Fibroblast of the conjunctiva (primary cell): Measurements from ENCODE around the gene AFAP1.

Experiments used
- DNase-seq: peaks from one replicate; pipeline ENCODE4 v3.0.0-alpha.2; 2010; ENCODE audit warnings: low read depth

The AFAP1 gene

DNA sequence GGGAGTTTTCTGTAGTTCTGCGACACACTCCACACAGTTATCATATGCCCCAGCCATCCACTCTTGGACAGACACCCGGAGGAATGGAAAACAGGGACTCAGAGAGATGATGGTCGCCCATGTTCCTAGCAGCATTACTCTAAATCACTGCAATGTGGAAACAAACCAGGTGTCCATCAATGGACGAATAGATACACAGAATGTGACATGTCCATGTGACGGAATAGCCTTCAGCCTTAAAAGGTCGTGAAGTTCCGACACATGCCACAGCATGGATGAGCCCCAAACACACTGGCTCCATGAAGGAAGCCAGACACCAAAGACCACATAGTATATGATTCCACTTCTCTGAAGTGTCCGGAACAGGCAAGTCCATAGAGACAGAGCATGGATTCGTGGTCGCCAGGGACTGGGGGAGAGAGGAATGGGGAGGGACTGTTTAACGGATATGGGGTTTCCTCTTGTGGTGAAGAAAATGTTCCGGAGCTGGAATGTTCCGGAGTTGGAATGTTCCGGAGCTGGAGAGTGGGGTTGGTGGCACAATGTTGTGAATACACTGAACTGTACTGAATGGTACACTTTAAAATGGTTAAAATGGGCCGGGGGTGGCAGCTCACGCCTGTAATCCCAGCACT is 28.7 kb upstream of the AFAP1 start:
- DNase-seq, result no peak

DNA sequence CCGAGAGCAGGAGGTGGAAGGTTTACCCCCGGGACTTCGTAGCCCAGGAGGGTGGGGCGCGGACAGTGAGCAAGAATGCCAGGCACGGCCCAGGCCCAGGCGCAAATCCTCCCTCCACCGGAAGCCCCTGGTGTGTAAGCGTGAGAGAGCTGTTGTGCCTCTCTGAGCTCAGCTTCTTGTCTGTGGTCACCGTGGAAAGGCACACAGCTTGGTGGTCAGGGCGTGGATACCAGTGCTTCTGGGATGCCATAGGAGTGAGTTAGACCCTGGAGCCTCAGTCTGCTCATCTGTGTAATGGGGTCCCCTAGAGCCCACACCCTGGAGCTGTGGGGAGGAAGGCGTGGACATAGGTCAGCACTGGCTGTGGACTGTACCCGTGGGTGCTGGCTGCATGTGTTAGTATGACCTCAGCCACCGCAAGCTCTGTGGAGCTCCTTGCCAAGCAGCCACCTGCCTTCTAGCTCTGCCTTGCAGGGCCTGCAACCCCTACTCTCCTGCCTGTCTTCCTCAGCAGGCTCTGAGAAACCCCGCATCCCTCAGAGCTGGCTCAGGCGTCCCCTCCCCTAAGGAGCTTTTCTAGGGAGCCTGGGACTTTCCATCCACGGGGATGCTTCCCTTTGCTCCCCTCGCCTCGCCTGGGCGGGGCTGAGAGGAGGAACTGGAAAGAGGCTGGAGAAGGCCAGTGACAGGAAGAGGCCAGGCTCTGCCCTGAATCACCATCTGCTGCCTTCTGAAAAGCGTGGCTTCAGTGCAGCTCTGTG is 28.0 kb upstream of the AFAP1 start:
- DNase-seq, result no peak

DNA sequence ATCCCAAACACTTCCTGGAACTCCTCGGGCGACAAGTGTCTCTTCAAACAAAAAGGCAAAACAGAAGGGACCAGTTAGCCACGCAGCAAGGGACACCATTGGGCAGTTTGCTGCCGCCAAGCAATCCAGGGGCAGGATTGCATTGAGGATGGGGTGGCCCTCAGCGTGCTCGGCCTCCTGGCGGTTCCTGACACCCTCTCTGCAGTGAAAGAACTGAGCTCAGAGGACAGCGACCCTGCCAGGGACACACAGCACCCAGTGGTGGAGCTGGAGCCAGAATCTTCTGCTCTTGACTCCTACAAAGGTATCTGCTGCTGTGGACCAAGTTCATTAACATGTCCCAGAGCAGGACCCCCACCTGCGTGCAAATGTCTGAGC is 27.4 kb upstream of the AFAP1 start:
- DNase-seq, result no peak

DNA sequence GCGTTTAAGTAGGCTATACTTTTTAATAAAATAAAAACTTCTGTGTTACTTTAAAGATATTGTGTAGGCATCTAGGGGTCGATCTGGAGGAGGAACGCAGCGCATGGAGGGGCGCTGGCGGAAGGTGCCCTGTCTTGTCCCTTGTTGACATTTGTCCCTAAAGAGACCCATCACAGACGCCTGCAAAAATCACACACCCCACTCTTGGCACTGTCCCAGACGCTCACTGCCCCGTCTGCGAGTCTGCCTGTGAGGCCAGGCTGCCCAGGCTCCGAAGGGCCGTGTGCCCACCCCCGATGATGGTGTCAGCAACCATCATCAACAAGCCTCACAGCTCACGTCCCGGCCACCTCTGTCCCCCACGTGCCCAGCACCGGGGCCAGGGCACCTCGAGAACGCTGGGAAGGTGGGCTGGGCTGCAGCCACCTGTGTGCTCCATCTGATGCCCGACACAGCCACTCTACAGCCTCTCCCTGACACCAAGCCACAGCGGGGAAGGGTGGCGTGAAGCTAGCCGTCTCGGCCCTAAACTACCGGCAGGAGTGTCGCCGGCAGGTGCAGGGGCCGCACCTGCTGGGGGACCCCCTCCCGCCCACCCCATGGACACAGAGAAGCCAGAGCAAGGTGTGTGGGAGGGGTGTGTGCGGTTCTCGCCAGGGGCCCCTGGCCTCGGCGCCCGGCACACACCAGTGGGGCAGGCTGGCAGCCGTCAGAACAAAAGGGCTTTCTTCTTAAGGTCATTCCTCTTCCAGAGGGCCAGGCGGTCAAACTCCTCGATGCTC is 26.8 kb upstream of the AFAP1 start:
- no peak for DNase-seq

DNA sequence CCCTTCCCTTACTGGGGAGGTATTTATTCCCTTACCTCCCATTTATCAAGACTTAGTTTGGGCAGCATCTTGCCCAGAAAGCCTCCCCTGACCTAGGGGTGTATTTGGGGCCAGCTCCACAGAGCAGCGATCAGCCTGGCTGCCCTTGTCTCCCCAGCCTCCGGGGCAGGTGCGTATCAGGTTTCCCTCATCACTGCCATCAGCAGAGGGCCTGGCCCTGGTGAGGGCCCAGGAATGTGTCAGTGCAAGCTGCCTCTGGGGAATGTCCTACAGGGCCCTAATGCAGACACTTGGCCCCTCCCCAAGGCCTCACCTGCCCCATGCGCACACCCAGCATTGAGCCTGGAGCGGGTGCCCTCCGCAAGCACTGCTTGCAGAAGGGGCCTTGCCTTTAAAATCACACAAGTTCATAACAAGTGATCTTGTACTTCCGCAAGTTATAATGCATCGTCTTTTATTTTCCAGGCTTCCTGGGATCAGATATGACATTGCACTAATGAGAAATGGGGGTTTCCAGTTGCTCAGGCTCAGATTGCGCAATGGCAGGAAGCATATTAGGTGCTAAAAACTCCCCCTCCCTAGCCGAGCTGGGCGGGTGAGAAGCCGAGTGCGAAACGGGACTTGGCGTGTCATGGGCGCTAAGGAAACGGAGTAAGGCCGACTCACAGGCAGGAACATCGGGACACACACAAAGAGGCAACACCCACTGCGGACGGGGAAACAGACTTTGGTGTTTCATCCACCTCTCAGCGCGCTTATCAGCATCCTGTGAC is 25.4 kb upstream of the AFAP1 start:
- no peak for DNase-seq

DNA sequence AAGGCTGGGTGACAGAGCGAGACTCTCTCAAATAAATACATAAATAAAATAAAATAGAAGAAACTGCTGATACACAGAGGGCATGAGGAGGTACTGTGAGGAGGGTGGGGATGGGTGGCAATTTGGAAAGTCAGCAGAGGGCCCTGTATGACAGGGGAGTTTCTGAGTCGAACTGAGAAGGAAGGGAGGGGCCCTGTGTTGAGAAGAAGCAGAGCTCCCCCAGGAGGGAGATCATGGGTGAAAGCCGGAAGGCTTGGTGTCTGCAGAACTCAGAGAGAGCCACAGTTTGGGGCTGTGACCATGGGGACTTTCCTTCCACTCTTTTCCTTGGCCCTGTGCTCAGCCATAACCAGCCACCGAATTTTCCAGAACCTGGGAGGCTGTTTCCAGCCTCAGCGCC is 24.8 kb upstream of the AFAP1 start:
- no peak for DNase-seq

DNA sequence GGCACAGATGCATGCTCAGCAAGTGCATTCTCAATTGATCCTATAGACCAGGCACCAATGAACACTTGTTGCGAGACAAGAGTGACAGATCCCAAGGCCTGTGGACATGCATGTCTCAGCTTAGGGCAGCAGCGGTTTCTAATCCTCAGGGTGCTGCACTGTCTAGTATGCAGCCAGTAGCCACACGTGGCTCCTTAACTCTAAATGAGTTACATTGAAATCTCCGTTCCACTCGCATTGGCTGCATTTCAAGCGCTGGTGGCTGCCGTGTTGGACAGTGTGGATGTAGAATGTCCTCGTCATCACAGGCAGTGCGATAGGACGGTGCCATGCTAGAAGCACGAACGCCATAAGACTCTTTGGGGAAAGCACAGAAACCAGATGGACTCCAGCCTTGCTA is 24.0 kb upstream of the AFAP1 start:
- no peak for DNase-seq

DNA sequence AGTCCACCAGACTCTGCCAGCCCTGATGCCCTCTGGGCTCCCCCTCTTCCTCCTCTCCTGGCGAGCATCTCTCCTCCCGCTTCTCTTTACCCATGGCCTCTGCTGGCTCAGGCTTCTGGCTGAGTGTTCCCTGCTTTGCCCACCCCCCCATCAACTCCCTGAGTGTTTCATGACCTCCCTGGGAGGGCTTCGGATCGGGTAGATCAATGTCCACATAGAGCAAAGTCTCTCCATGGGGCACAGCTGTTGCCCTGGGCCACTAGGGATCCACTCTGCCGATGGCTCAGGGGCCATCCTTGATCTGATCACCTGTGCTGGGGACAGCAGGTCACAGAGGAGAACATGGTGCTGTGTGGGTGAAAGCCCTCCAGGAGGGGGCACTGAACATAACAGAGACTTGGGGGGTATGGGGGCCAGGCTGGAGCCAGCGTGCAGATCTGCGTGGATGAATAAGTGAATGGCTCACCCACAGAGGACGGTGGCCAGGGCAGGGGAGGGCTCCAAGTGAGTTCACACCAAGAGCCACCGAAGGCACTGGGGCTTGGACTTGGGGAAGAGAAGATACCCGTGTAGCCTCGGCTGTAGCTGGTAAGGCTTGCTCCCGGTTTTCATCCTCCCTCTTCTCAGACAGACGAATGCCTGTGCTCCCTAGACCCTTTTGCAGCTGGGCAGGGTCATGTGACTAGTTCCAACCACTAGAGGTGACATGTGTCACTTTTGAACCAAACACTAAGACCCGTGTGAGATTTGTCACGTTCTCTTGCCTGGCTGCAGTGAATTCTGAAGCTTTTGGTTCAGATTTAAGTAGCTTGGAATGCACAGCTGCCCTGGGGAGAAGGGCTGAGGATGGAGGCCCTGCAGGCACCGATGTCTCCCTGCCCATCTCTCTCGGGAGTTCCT is 23.2 kb upstream of the AFAP1 start:
- no peak for DNase-seq

DNA sequence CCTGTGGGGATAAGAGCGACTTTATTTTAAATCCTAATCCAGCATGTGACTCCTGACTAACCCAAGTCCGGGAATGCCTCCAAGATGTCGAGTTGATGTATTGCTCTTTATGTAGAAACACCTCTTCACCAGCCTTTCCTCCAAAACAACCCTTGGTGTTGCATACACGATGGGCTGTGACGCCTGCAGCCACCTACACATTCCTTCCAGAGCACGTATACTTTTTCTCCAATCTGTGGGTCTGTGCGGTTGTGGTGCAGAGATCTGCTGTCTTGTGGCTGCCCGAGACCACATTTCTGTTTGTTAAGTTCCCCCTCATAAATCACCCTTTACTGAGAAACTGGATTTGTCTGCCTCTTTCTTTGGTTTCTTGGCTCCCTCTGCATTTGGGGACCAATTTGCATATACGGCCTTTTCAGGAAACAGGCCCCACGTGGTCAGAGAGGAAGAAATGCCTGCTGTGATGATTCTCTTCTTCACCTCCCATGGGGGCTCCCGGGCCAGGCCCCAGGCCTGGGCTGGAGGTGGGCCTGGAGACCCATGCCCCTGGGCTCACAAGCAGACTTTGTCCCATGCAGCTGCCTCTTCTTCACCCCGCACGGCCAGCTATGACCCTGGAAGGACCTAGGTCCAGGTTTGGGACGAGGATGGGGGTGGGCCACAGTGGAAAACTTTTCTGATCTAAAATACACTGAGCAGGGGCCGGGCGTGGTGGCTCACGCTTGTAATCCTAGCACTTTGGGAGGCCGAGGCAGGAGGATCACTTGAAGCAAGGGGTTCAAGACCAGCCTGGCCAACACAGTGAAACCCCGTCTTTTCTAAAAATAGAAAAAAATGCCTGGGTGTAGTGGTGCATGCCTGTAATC is 21.4 kb upstream of the AFAP1 start:
- DNase-seq, result peak; percentile 40

DNA sequence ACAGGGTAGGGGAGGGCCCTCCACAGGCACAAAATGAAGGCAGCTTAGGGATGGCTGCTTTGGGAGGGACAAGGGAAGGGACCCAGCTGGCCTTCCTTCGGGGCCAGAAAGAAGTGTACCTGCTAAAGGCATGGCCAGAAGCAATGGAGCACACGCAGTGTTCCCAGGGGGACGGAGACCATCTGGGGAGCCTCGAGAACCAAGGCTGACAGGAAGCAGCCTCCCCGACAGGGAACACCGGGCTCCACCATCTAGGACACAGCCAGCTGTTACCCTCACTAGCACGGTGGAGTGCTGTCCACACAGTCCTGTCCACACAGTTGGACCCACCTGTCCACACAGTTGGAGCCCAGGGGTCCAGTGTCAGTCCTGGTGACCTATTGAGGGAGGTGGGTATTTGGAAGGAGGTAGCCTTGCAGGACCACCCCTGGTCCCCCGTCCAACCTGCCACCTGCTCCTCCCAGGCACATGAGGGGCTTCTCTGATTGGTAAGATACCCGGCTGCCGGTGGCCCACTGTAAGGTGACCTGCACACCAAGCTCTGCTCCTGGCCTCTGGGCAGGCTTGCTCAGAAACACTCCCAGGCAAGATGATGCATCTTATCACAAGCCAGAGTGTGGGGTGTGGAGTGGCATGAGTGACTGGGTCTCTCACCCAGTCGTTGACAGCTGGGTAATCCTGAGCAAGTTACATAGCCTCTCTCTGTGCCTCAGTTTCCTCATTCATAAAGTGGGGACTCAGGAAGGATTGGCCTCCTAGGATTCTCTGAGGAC is 20.5 kb upstream of the AFAP1 start:
- DNase-seq, result no peak

DNA sequence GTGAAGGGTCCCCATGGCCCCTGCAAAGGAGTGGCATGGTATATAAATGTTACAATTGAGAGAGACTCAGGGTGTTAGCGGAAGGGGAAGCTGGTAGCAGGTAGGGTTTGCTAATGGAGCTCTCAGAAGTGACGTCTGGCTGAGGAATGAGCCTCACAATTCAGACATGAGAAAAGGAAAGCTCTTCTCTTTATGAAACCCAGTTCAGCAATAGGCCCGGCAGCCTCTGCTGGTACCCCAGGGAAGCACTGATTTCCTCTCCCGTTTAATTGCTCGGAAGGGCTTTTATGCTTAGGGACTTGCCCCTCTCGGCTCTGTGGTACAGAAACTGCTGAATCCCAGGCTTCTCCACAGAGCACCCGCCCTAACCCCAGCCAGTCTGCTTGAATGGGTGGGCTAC is 19.4 kb upstream of the AFAP1 start:
- no peak for DNase-seq

DNA sequence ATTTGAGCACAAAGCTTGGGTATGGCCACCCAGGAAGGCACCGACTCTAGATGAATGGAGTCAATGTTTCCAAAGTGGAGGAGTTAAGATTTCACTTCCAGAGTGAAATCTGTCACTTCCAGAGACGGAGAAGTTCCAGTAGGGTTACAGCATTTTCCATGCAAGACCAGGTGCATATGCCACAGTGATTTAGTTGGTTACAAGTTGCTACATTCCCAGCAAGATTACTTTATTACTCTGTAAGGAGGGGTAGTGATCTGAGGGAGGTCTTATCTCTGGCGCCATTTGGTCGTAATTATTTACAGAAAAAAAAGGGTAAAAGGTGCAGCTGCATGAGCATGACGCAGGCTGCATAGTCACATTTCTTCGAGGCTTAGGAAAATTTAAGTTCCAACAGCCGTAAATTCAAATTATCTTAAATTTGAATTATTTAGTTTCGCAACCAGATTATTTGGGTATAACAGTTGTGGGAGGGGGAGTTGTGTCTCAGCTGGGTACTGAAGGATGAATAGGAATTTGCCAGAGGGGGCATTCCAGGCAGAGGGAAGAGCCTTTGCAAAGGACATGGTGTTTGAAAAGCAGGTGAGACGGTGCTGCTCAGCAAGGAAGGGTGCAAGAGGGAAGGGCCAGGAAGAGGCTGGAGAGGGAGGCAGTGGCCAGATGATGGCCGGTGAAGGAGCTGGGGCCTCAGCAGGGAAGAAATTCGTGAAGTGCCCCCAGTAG is 17.4 kb upstream of the AFAP1 start:
- no peak for DNase-seq

DNA sequence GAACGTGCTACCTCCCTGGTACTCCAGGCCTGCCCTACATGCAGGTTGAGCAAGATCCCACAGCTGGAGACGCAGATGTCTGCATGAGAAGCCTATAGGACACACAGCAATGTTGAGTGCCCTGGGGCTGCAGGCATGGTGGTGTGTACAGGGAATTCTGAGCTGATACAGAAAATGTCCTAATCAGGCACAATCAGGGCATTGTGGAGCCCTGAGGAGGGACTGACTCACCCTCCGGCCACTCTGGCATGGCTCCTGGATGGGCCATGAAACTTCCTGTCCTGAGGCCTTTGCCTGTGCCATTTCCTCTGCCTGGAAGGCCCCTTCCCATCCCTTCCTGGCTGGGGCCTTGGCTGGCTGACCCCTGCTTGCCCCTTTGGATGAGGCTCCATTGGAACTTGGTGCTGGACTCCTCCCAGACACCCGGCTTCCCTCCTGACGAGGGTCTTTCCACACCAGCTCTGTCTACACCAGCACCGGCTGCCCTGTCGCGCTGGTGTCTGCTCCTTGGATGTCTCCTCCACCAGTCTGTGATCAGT is 16.7 kb upstream of the AFAP1 start:
- DNase-seq, result no peak

DNA sequence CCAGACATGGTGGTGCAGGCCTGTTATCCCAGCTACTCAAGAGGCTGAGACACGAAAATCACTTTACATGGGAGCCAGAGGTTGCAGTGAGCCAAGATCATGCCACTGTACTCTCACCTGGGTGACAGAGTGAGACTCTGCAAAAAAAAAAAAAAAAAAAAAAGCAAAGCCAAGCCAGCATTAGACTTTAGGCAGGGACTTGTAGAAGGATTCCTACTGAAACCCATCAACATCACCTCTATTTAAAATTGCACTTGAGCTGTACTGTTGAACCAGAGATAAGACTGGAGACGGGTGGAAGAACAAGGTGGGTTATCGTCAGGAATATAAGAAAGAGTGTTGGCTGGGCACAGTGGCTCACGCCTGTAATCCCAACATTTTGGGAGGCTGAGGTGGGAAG is 15.7 kb upstream of the AFAP1 start:
- no peak for DNase-seq

DNA sequence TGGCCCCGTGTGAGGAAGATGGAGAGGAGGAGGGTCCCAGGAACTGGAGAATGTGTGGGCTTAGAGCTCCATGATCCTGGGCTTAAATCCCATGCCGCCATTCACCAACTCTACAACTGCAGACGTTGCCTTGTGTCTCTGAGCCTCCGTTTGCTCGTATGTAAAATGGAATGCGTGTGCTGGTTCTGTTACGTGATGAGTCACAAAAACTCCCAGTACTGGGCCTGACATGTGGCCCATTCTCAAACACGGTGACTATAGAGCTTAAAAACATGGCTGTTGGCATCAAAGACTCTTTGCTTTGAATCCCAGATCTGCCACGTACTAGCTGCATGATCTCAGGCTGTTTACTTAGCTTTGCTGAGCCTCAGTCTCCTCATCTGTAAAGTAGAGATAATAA is 13.0 kb upstream of the AFAP1 start:
- DNase-seq, result no peak

DNA sequence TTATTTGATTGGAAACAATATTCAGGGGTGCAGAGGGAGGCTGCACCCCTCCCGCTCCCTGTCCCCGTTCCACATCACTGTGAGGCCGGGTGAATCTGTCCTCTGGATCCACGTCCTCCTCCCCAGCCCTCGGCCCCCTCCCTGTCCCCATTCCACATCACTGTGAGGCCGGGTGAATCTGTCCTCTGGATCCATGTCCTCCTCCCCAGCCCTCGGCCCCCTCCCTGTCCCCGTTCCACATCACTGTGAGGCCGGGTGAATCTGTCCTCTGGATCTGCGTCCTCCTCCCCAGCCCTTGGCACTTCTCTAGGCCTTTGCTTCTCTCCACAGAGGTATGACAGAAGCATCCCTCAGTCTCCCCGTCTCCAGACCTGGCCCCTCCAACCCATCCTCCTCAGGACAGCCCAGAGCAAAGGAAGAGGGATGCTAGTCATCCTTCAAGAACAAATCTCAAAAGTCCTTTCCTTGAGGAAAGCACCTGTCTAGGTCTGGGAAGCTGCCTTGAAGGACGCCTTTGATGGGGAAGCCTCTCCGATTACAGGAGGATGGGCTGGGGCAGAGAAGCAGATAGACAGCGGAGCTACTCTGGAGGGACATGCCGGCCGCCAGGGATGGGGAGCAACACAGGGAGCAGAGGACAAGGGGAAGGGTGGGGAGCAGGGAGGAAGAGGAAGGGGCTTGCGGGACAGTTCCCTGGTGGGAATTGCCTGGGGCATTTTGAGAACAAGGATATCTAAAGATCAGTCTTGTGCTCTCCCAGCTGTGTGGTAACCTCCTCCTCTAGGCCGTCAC is 10.8 kb upstream of the AFAP1 start:
- no peak for DNase-seq

DNA sequence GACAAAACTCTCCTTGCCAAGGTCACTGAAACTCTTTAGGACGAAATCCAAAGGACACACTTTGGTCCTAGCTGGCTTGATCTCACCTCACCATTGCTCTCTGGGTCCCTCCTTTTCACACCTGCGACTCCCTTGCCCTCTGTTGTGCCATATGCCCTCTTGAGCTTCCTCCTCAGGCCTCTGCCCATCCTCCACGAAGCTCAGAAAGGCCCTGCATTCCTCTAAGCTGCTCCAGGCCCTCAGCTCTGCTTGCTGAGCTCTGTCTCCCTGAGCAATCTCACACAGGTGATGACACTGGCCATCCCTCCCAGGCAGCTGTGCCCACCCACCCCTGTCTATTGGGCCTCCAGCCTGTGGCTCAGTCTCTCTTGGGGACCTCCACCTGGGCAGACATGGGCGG is 10.1 kb upstream of the AFAP1 start:
- DNase-seq, result no peak

DNA sequence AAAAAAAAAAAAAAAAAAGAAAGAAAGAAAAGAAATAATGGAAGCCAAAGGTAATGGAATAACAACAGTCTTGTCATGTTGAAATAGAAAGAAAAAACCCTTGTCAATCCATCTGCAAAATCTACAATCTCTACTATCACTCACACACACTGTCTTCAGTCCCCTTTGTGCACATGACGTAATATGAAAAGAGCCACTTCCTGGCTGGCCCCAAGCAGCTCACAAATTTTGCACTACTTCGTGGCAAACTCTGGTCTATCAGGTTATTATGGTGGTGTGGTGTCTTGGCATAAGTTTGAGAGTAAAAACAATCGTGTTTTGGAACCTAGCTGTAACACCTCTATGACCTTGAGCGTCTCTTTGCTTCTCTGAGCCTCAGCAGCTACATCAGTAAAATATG is 8.3 kb upstream of the AFAP1 start:
- DNase-seq, result no peak
